GM19395 (cell line): ENCODE measurements around the gene EMC1.
"Not testable (repeated sequence)": the region's sequence is repeated elsewhere in the genome, so short reads cannot be mapped to it uniquely, and the experiment has no call there.

Experiments
- ATAC-seq: cut with Tn5 transposase; IDR thresholded peaks from one replicate; pipeline ENCODE4 v1.9.1; 2021; ENCODE audit warnings: mild to moderate bottlenecking, moderate library complexity; ENCODE audit not compliant: unreplicated experiment

EMC1 gene

GRCh38 chr1:19220080-19220846, 31.1 kb downstream of the EMC1 start:
- no peak for ATAC-seq

GRCh38 chr1:19219451-19219850, 31.9 kb downstream of the EMC1 start:
- ATAC-seq: no peak

GRCh38 chr1:19216585-19216984, 34.7 kb downstream of the EMC1 start:
- ATAC-seq: not testable (repeated sequence)

- no peak for ATAC-seq
These were observed 37.7 kb downstream of the EMC1 start for GRCh38 chr1:19213580-19213979.

GRCh38 chr1:19212167-19212566, 39.2 kb downstream of the EMC1 start:
- no peak for ATAC-seq

GRCh38 chr1:19210772-19211549, 40.4 kb downstream of the EMC1 start:
- no peak for ATAC-seq

GRCh38 chr1:19209990-19210771, 41.1 kb downstream of the EMC1 start, which contains the start of gene UBR4:
TSS of gene UBR4 (minus strand) at chr1:19210266. CDS start at chr1:19210248, 18 bp downstream.
- peak; percentile 80 for ATAC-seq

- ATAC-seq: peak; percentile 62
These were observed 41.8 kb downstream of the EMC1 start for GRCh38 chr1:19209439-19209989.

- no peak for ATAC-seq
These were observed 42.5 kb downstream of the EMC1 start for GRCh38 chr1:19208710-19209438.

GRCh38 chr1:19206947-19207346, 44.4 kb downstream of the EMC1 start:
- no peak for ATAC-seq

GRCh38 chr1:19205845-19206244, 45.5 kb downstream of the EMC1 start:
- no peak for ATAC-seq

- no peak for ATAC-seq
These were observed 45.9 kb downstream of the EMC1 start for GRCh38 chr1:19205403-19205802.

- no peak for ATAC-seq
These were observed 46.7 kb downstream of the EMC1 start for GRCh38 chr1:19204446-19205266.

- no peak for ATAC-seq
These were observed 47.9 kb downstream of the EMC1 start for GRCh38 chr1:19203440-19203839.

GRCh38 chr1:19202396-19202795, 48.9 kb downstream of the EMC1 start:
- no peak for ATAC-seq

GRCh38 chr1:19199969-19200604, 51.2 kb downstream of the EMC1 start:
- no peak for ATAC-seq

GRCh38 chr1:19199329-19199968, 51.9 kb downstream of the EMC1 start:
- no peak for ATAC-seq

- no peak for ATAC-seq
These were observed 52.5 kb downstream of the EMC1 start for GRCh38 chr1:19198820-19199219.

GRCh38 chr1:19197845-19198244, 53.5 kb downstream of the EMC1 start:
- no peak for ATAC-seq
